Keratinocyte (primary cell): ENCODE results near the gene ZFR2. TPM values are rescaled to one million over a fixed set of nuclear protein-coding genes. Genes with fewer than 3 reads are reported as not detected.
A peak's percentile ranks its signal among the peaks of the same experiment; 100 is the strongest.

ENCODE experiments used
- DNase-seq: peaks from one replicate; pipeline ENCODE4 v3.0.0-alpha.2; 2011; ENCODE audit warnings: low read depth, missing footprints, low spot score
- FAIRE-seq: peaks from 2 replicates; lab custom pipeline; 2011; peaks lifted over from hg19 to GRCh38; lab: Jason Lieb, UNC
- H2AFZ ChIP-seq: 2 replicates; pipeline ENCODE4 v1.6.0; 2012; ENCODE audit warnings: low read length, control low read depth, inconsistent platforms; ENCODE audit not compliant: control insufficient read depth
- H3K27ac ChIP-seq: 2 replicates; pipeline ENCODE4 v1.5.1; 2011; ENCODE audit warnings: low read length; ENCODE audit not compliant: control insufficient read depth, insufficient read depth
- H3K27me3 ChIP-seq: 3 replicates; pipeline ENCODE4 v1.6.0; 2011; ENCODE audit warnings: low read length; ENCODE audit not compliant: control insufficient read depth, insufficient read depth; ENCODE audit errors: extremely low read depth
- H3K36me3 ChIP-seq, 2 experiments: 2 replicates in 1 of 2; 3 replicates in 1 of 2; pipeline ENCODE4 v1.5.1; 2011; ENCODE audit warnings: low read length in 2 of 2, mild to moderate bottlenecking in 1 of 2; ENCODE audit not compliant: control insufficient read depth in 2 of 2, insufficient read depth in 2 of 2; ENCODE audit errors: extremely low read depth in 1 of 2
- H3K4me1 ChIP-seq: 3 replicates; pipeline ENCODE4 v1.5.1; 2011; ENCODE audit warnings: low read length; ENCODE audit not compliant: control insufficient read depth, insufficient read depth; ENCODE audit errors: extremely low read depth
- H3K4me2 ChIP-seq: 3 replicates; pipeline ENCODE4 v1.6.0; 2011; ENCODE audit warnings: low read depth, low read length; ENCODE audit not compliant: control insufficient read depth, insufficient read depth; ENCODE audit errors: extremely low read depth
- H3K4me3 ChIP-seq, 3 experiments: fragments of 200-600 bp in 1 of 3; sonication (generic) in 1 of 3; 2 replicates in 2 of 3; 3 replicates in 1 of 3; pipeline ENCODE4 v1.5.1; 2011 to 2016; ENCODE audit warnings: low read length in 3 of 3, mild to moderate bottlenecking in 3 of 3, control low read depth in 2 of 3, inconsistent platforms in 1 of 3, low read depth in 1 of 3, mixed read lengths in 1 of 3, mixed run types in 1 of 3, moderate library complexity in 1 of 3; ENCODE audit not compliant: control insufficient read depth in 2 of 3, insufficient read depth in 2 of 3; ENCODE audit errors: extremely low read depth in 1 of 3
- H3K79me2 ChIP-seq: 2 replicates; pipeline ENCODE4 v1.6.0; 2012; ENCODE audit warnings: low read length; ENCODE audit not compliant: control insufficient read depth, insufficient read depth
- H3K9ac ChIP-seq: 3 replicates; pipeline ENCODE4 v1.6.0; 2011; ENCODE audit warnings: low read length; ENCODE audit not compliant: control insufficient read depth, insufficient read depth; ENCODE audit errors: extremely low read depth
- H3K9me1 ChIP-seq: 3 replicates; pipeline ENCODE4 v1.6.0; 2011; ENCODE audit warnings: low read length; ENCODE audit not compliant: control insufficient read depth, insufficient read depth; ENCODE audit errors: extremely low read depth
- H3K9me3 ChIP-seq: 2 replicates; pipeline ENCODE4 v1.5.1; 2012; ENCODE audit warnings: low read depth, low read length; ENCODE audit not compliant: control insufficient read depth
- H4K20me1 ChIP-seq: 3 replicates; pipeline ENCODE4 v1.6.0; 2011; ENCODE audit warnings: low read length; ENCODE audit not compliant: control insufficient read depth, insufficient read depth; ENCODE audit errors: extremely low read depth
- CTCF ChIP-seq, 3 experiments: IDR thresholded peaks in 1 of 3; conservative IDR thresholded peaks in 1 of 3; optimal IDR thresholded peaks in 1 of 3; 2 replicates in 2 of 3; 3 replicates in 1 of 3; pipeline versions ENCODE3 to v1.5.1; 2011; ENCODE audit warnings: low read length in 3 of 3, mild to moderate bottlenecking in 3 of 3, moderate library complexity in 2 of 3, control low read depth in 1 of 3, inconsistent platforms in 1 of 3; ENCODE audit not compliant: insufficient read depth in 2 of 3; ENCODE audit errors: extremely low read depth in 1 of 3
- EZH2 ChIP-seq: IDR thresholded peaks from one replicate; pipeline ENCODE4 v1.6.1; 2012; ENCODE audit warnings: inconsistent platforms, mild to moderate bottlenecking, low read length, moderate library complexity
- dilution Hi-C: fragments of 300-500 bp; cut with MboI; formaldehyde crosslinking; loops from one replicate; pipeline ENCODE4 v1.7.0; 2020; ENCODE audit warnings: low sequenced_read_pairs; ENCODE audit not compliant: extremely low pct_ligation_motif_present
- polyA plus RNA-seq, 5 experiments: library from polyadenylated mRNA; depleted of rRNA in 3 of 5; stranded (reverse) in 3 of 5; stranded (forward) in 1 of 5; unstranded in 1 of 5; fragments of >200 nt; gene quantifications; 1 replicate in 1 of 5; 2 replicates in 3 of 5; 3 replicates in 1 of 5; pipeline versions ENCODE4 v1.2.1 to v1.2.3, GENCODE V29; 2011 to 2012; ENCODE audit warnings: missing spikeins in 2 of 5, low read depth in 1 of 5, low replicate concordance in 1 of 5

Gene ZFR2
- polyA plus RNA-seq, 1 donor (not counting 4 experiments of a cell fraction or from before 2014, with no cell fraction given): not detected

- no peaks in the 10 kb centered on the region for H3K9me1 ChIP-seq
- H3K4me1 ChIP-seq: no peaks in the 10 kb centered on the region
- H3K36me3 ChIP-seq: no peaks in the 10 kb centered on the region
- TF ChIP-seq EZH2 (no peak), CTCF (optimal IDR thresholded peaks at IDR 0.05 in 1 of 3, IDR thresholded peaks at IDR 0.05 in 1 of 3, conservative IDR thresholded peaks at IDR 0.05 in 1 of 3; ENCODE audit: extremely low read depth in 1 of 3, insufficient read depth in 2 of 3, low read length in 3 of 3) (no peak)
- peaks cover 48% of the 10 kb centered on the region for H3K27me3 ChIP-seq
- FAIRE-seq: peak; percentile 55
- no peak overlapping the region for H2AFZ ChIP-seq
- dilution Hi-C loops: no loop called here
- H4K20me1 ChIP-seq: peaks cover 9% of the 10 kb centered on the region
- H3K79me2 ChIP-seq: no peaks in the 10 kb centered on the region
- no peak overlapping the region for H3K27ac ChIP-seq
- H3K4me2 ChIP-seq: no peak overlapping the region
- no peak overlapping the region for H3K4me3 ChIP-seq
- no peak for DNase-seq
- no peaks in the 10 kb centered on the region for H3K9me3 ChIP-seq
- H3K9ac ChIP-seq: no peak overlapping the region
Observed at GRCh38 chr19:3844596-3844995, 24.2 kb downstream of the ZFR2 start.

GRCh38 chr19:3842948-3843347, 25.9 kb downstream of the ZFR2 start:
- dilution Hi-C loops: no loop called here
- no peaks in the 10 kb centered on the region for H3K79me2 ChIP-seq

More at GRCh38 chr19:3842948-3843347, 25.9 kb downstream of the ZFR2 start:
- TF ChIP-seq CTCF (optimal IDR thresholded peaks at IDR 0.05 in 1 of 3, IDR thresholded peaks at IDR 0.05 in 1 of 3, conservative IDR thresholded peaks at IDR 0.05 in 1 of 3; ENCODE audit: extremely low read depth in 1 of 3, insufficient read depth in 2 of 3, low read length in 3 of 3): no peak
- no peak for TF ChIP-seq EZH2
- Histone ChIP-seq H3K4me3 (no peak overlapping the region), H3K4me2 (no peak overlapping the region), H3K27ac (no peak overlapping the region), H3K4me1 (no peaks in the 10 kb centered on the region), H3K9me1 (no peaks in the 10 kb centered on the region), H4K20me1 (peaks cover 6% of the 10 kb centered on the region), H3K27me3 (peaks cover 53% of the 10 kb centered on the region), H3K9ac (no peak overlapping the region), H3K9me3 (peaks cover 2% of the 10 kb centered on the region), H2AFZ (no peak overlapping the region), H3K36me3 (no peaks in the 10 kb centered on the region)
- DNase-seq (no peak), FAIRE-seq (no peak)
